AG09309 (cell line): ENCODE results near the gene MDGA2.
"Not testable (repeated sequence)": the region's sequence is repeated elsewhere in the genome, so short reads cannot be mapped to it uniquely, and the experiment has no call there.

Experiments
- DNase-seq: peaks from one replicate; pipeline ENCODE4 v3.0.0-alpha.2; 2010; ENCODE audit warnings: low read depth
- H3K4me3 ChIP-seq: 2 replicates; pipeline ENCODE4 v1.5.1; 2011; ENCODE audit warnings: mild to moderate bottlenecking, low read depth, low read length, moderate library complexity; ENCODE audit not compliant: control insufficient read depth
- TF ChIP-seq, protein P1 (sequence below): IDR thresholded peaks from 2 replicates; pipeline ENCODE4 v1.5.1; 2011; ENCODE audit warnings: mild to moderate bottlenecking, low read depth, low read length, inconsistent platforms; ENCODE audit not compliant: insufficient read depth, control insufficient read depth; ENCODE audit errors: missing control alignments

Gene MDGA2

DNA sequence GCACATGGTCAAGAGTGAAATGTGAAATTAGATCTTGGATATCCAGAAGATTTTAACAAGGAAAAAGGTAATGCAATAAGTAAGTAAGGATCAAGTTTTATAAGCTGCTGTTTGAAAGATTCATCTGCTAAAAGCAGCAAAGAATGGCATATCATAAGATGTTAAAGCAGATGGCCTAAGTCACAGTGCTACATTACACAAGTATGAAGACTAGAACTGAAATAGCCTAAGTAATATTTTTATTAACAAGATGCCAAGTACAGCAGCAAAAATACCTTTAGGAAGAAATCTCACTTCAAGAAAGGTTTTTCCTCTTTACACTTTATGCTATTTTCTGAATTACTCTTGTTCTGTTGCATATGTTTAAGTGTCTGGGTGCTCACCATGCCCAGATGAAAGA lies 414.1 kb downstream of the MDGA2 start:
- DNase-seq = no peak
- TF ChIP-seq, protein P1, sequence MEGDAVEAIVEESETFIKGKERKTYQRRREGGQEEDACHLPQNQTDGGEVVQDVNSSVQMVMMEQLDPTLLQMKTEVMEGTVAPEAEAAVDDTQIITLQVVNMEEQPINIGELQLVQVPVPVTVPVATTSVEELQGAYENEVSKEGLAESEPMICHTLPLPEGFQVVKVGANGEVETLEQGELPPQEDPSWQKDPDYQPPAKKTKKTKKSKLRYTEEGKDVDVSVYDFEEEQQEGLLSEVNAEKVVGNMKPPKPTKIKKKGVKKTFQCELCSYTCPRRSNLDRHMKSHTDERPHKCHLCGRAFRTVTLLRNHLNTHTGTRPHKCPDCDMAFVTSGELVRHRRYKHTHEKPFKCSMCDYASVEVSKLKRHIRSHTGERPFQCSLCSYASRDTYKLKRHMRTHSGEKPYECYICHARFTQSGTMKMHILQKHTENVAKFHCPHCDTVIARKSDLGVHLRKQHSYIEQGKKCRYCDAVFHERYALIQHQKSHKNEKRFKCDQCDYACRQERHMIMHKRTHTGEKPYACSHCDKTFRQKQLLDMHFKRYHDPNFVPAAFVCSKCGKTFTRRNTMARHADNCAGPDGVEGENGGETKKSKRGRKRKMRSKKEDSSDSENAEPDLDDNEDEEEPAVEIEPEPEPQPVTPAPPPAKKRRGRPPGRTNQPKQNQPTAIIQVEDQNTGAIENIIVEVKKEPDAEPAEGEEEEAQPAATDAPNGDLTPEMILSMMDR = no peak

DNA sequence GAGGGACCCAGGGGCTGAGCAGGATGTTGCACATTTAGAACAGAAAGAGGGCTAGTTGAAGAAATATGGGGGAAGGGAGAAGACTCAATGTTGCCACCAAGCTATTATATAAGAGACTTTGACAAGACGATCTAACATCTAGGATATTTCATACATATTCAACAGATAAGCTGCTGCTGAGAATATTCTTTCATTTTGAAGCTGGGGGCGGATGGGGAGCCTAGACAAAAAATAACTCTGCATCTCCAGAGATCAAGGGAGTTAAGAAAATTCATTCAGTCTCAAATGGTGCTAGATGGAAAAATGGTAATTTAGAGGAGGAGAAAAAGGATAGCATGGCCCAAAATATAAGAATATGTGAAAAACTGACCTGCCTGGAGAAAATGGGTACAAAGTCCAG lies 415.6 kb downstream of the MDGA2 start:
- no peak for DNase-seq
- TF ChIP-seq, protein P1 = no peak
- no peak overlapping the region for H3K4me3 ChIP-seq

More for the DNA sequence above, 414.1 kb downstream of the MDGA2 start:
- H3K4me3 ChIP-seq = no peak overlapping the region

DNA sequence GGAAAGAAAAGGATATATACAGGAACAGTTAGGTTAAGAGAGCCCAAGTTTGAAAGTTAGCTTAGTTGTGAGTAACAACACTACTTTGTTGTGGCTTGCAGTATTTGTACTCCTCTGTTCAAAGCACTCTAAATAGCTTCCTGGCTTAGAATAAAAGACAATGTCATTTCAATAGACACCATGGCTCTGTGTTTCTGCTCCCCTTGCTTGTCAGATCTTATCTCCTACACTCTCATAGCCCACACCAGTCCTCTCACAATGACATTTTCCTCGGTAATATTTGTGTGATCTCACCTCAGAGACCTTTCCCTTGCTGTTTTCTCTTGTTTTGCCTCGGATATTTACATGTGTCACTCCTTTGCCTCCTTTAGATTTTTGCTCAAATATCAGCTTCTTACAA lies 418.4 kb downstream of the MDGA2 start:
- no peak for DNase-seq
- TF ChIP-seq, protein P1 = no peak
- no peak overlapping the region for H3K4me3 ChIP-seq

DNA sequence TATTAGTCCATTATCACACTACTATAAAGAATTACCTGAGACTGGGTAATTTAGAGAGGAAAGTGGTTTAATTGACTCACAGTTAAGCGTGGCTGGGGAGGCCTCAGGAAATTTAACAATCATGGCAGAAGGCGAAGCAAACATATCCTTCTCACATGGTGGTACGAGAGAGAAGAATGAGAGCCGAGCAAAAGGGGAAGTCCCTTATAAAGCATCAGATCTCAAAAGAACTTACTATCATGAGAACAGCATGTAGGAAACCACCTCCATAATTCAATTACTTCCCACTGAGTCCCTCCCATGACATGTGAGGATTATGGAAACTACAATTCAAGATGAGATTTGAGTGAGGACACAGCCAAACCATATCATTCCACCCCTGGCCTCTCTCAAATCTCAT lies 422.6 kb downstream of the MDGA2 start:
- DNase-seq = no peak
- TF ChIP-seq, protein P1 = no peak
- H3K4me3 ChIP-seq = no peak overlapping the region

DNA sequence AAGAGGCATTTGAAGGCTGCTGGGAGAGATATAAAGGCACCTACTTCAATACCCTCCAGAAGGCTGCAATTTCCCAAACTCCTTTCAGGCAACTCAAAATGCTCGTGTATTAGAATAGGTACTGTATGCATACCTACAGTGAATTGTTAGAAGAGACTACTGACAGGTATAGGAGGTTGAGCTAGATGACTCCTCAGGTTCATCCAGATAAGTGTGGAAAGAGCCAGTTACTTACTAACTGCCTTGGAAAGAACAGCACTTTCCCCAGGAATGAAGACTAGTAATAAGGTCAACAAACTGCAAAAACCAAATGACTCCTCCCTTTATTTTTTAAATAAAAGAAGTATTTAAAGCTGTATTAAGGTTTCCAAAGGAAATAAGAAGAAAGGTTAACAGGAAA lies 429.0 kb downstream of the MDGA2 start:
- TF ChIP-seq, protein P1 = no peak

DNA sequence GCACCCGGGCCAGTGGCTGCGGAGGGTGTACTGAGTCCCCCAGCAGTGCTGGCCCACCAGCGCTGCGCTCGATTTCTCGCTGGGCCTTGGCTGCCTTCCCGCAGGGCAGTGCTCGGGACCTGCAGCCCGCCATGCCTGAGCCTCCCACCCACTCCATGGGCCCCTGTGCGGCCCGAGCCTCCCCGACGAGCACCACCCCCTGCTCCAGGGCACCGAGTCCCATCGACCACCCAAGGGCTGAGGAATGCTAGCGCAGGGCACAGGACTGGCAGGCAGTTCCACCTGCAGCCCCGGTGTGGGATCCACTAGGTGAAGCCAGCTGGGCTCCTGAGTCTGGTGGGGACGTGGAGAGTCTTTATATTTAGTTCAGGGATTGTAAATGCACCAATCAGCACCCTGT lies 432.8 kb downstream of the MDGA2 start:
- not testable (repeated sequence) for H3K4me3 ChIP-seq

More for the DNA sequence above, 429.0 kb downstream of the MDGA2 start:
- no peak for DNase-seq
- H3K4me3 ChIP-seq = no peak overlapping the region

DNA sequence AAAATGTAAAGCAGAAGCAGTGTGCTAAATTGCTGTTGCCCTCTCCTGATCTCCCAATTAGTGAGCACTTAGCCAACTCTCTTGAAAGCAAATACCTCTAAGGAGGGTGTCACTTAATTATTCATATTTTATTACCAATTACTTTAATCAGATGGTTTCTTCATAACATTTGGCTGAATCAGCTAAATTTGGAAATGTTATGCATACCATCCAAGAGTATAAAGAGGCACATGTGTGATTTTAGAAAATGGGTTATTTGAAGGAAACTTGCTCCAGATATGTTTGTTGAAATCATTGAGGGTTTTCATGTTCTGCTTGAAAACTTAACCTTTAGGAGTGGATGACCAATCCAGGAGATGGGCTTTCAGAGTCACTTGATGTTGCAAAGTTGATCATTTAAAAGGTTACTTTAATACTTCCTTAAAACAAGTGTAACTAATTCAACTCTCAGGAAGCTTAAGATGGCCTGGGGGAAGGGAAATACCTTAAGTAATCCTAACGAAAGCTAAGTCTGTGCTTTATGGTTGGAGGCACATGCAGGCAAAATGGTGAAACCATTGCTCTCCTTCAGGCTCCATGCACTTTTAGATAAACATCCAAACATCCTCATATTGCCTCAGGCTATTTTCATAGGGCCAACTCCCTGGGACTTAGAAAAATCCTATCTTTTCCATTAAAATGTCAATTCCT lies 434.5 kb downstream of the MDGA2 start:
- DNase-seq = no peak
- TF ChIP-seq, protein P1 = no peak
- no peak overlapping the region for H3K4me3 ChIP-seq

More for the DNA sequence above, 432.8 kb downstream of the MDGA2 start:
- not testable (repeated sequence) for DNase-seq
